Forelimb muscle (tissue), 1 donor: ENCODE measurements around the gene TMEM170B. TPM values are rescaled to one million over a fixed set of nuclear protein-coding genes. Genes with fewer than 3 reads are reported as not detected.
A peak's percentile ranks its signal among the peaks of the same experiment; 100 is the strongest.
"Not testable (repeated sequence)": the region's sequence is repeated elsewhere in the genome, so short reads cannot be mapped to it uniquely, and the experiment has no call there.

Source experiments
- DNase-seq: peaks from one replicate; pipeline ENCODE4 v3.0.0-alpha.2; 2013; ENCODE audit warnings: low read depth
- polyA plus RNA-seq: library from polyadenylated mRNA; unstranded; fragments of 120-200 nt; gene quantifications from one replicate; pipeline ENCODE4 v1.2.1, GENCODE V29; 2013; ENCODE audit not compliant: insufficient read length

Gene TMEM170B
- polyA plus RNA-seq, 1 donor, result 6.1 TPM

GRCh38 chr6:11528996-11529395 is 8.6 kb upstream of the TMEM170B start:
- no peak for DNase-seq

DNA sequence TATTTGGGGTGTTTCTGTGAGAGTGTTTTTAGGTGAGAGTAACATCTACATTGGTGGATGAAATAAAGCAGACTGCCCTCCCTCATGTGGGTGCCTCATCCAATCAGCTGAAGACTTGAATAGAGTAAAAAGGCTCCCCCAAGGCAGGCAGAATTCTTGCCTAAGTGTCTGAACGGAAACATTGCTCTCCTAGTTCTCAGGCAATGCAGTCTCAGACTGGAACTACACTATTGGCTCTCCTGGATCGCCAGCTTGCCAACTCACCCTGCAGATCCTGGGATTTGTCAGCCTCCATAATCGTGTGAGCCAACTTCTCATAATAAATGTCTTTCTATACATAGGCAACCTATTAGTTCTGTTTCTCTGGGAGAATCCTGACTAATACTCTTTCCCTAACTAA is 5.5 kb upstream of the TMEM170B start:
- no peak for DNase-seq

GRCh38 chr6:11534561-11534960 is 3.0 kb upstream of the TMEM170B start:
- no peak for DNase-seq

GRCh38 chr6:11535801-11536230 is 1.7 kb upstream of the TMEM170B start:
- no peak for DNase-seq

DNA sequence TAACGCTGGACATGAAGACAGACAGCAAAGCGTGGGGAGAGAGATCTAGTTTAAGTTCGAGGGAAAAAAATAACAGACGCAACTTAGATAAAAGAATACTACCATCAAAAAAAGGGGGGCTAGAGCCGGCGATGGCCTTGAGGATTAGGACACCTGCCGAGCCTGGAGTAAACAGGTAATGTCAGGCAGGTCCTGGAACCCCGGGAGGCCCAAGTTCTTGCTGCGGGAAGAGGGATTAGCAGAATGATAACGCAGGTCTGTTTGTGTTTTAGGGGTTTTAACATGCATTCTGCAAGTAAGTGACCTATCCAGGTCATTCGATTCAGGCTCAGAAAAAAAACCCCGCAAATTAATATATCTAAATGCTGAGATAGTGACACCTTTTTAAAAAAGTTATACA is 754 bp upstream of the TMEM170B start:
- no peak for DNase-seq

GRCh38 chr6:11538052-11538818 is 686 bp downstream of the TMEM170B start:
- DNase-seq, result no peak

DNA sequence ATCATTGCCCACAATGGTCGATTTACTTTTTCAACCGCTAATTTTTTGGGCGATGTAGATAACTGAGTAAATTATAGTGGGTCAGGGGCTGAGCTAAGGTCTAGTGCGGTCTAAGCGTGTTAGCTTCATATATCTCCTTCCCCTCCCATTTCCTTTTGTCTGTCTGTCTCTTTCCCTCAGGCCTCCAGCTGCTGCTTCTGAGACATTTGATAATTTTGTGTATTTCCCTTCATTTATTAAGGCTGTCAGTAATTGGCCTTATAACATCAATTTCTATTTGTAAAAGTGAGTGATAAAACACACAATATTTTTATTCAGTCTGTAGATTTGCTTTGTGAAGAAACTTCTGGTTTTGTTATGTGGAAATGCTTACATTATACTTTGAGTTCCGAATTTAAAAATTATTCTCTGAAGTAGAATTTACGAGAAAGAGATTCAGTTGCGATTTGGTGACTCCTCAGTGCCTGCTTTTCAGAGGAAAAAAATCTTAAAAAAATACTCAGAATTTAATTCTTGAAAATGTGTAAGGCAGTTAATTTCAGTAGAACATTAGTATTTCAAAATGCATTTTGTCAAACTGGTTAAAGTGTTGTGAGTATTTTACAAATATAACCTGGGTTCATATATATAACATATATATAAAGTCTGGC is 1.4 kb downstream of the TMEM170B start:
- DNase-seq, result no peak

DNA sequence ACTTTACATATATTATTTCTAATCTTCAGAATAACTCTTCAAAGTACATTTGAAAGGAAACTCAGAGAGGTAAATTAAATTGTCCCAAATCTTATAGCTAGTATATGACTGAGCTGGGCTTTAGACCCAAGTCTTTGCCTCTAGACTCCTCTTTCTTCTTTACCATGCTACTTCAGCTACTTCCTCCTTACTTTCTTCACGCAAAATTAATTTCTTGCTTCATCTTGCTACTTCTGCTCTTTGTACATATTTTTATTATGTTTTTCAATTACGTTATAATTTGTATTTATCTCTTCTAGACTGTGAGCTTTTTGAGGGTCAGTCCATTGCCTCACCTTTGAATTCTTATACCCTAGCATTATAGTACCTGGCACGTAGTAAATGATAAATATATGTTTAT is 5.3 kb downstream of the TMEM170B start:
- DNase-seq, result no peak

DNA sequence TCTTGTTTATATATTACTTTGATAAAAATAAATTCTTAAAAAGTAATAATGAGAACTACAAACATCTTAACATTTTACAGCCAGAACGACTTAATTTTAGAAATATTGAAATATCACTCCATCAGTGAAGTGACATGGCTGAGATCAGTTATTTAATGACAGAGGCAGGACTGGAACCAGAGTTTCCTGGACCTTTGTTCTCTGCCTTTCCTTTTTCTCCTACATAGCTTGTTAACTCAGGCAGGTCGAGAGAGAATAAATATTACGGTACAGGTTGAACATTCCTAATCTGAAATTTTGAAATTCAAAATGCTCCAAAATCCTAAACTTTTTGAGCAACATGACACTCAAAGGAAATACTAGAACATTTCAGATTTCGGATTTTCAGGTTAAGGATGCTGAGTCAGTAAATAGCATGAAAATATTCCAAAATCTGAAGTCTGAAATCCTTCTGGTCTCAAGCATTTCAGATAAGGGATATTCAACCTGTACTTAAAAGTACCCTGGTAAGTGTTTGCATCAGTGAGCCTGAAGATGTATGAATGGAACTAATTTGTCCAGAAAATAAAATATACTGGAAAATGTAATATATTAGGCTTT is 6.5 kb downstream of the TMEM170B start:
- no peak for DNase-seq

DNA sequence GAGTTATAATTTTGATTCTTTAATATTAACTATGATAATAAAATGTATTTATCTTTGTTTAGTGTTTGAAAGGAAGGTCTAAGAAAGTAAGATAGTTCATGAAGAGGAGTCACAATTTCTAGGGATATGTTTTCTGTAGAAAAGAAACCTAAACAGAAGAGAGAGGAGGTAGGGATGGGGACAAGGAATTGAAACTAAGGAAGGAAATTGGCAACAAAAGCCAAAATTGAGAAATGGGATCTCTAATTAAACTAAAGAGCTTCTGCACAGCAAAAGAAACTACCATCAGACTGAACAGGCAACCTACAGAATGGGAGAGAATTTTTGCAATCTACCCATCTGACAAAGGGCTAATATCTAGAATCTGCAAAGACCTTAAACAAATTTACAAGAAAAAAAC is 10.3 kb downstream of the TMEM170B start:
- not testable (repeated sequence) for DNase-seq

- DNase-seq, result not testable (repeated sequence)
Measured at GRCh38 chr6:11548578-11548977, 11.0 kb downstream of the TMEM170B start.

- no peak for DNase-seq
Measured at GRCh38 chr6:11551053-11551452, 13.5 kb downstream of the TMEM170B start.

- DNase-seq, result no peak
Measured at GRCh38 chr6:11552442-11552841, 14.9 kb downstream of the TMEM170B start.

DNA sequence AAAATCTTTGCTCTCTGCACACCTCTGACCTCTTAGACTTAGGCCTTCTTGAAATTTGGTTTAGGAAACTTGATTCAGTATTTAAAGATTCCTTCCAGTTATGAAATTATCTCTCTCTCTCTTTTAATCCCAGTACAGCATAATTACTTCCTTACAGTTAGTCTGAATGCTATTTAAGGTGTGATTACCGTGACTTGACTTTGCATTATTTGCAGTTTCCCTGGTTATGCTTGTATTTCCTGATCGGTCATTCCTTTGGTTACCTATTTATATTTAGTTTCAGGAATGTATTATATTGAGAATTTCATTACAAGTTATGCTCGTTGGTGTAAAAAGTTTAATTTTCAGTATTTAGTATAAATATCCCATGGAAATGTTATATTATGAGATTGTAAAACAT is 16.3 kb downstream of the TMEM170B start:
- no peak for DNase-seq

GRCh38 chr6:11556309-11556708 is 18.8 kb downstream of the TMEM170B start:
- no peak for DNase-seq

GRCh38 chr6:11563793-11564192 is 26.2 kb downstream of the TMEM170B start:
- DNase-seq, result no peak

- DNase-seq, result no peak
Measured at GRCh38 chr6:11566609-11567008, 29.1 kb downstream of the TMEM170B start.

- DNase-seq, result no peak
Measured at GRCh38 chr6:11571073-11571472, 33.5 kb downstream of the TMEM170B start.

DNA sequence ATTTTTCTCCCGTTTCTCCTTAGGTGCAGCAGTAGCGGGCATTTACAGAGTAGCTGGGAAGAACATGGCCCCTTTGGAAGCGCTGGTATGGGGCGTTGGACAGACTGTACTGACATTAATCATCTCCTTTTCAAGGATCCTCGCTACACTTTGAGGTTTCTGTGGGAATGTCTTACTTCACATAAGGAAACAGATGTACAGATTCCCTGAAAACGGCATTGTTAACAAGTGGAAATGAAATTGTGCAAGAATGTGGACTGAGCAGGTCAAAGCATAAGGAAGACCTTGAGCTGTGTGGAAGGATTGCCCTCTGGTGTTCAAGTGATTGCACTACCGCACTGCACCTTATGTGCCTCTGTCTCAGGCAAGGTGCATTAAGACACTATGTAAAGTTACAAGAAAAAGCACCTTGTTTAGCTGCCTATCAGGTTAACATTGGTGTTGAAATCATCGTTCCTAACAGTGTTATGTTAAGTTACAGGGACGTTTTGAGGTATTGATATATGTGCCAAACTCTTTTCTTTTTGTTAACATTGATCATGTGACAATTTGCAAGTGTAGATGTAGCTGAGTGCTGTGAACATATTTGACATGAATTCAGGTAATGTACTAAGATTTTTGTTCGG is 38.0 kb downstream of the TMEM170B start:
- peak; percentile 38 for DNase-seq

- DNase-seq, result no peak
Measured at GRCh38 chr6:11580686-11581405, 43.3 kb downstream of the TMEM170B start.

- no peak for DNase-seq
Measured at GRCh38 chr6:11584244-11584643, 46.7 kb downstream of the TMEM170B start.
